ENCODE data around the gene LCP2. TPM values are rescaled to one million over a fixed set of nuclear protein-coding genes. Genes with fewer than 3 reads are reported as not detected.

Gene LCP2
- total and polyA plus RNA-seq, 2 donors (not counting 3 experiments of a cell fraction or from before 2014, with no cell fraction given): not detected

DNA sequence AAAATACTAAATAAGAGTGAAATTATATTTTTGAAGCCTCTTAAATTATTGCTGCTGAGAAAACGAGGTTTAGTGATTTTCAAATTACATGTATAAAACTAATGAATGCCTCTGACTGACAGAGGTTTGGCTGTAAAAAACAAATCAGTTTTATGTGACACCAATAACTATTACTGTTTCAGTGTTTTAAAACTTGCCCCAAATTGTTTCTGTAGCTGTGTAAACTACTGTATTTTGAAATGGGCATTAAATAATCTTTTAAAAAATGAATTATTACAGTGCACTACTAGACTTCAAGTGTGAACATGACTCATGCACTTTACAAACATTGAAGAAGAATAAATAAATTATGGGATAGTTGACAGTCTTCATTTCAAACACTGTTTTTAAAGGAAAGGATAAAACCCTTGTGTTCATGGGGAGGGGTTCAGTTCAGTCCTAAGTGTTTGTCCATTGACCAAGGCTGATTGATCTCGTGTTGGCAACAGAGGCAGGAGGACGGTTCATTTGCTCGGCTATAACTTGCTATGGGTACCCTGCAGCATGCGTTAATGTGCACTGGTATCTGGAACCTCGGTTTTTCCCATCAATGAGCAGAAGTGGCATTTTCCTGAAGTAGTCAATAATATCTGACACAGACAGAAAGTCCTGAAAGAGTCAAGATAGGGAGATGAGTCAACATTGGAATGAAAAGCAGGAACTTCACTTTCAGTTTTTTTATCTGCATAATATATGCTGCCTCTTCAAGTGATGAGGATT, 49.2 kb downstream of the LCP2 start:
- no TSS peak for BruUV-seq (replicated peaks)
- Histone ChIP-seq H3K27ac (ENCODE audit: insufficient read depth, low read depth, low read length) (no peak overlapping the region), H2AFZ (ENCODE audit: low read depth, low read length) (no peak overlapping the region), H3K79me2 (ENCODE audit: control insufficient read depth, insufficient read depth, low read length) (no peaks in the 10 kb centered on the region), H3K36me3 (ENCODE audit: control insufficient read depth in 2 of 2, extremely low read depth in 1 of 2, insufficient read depth in 2 of 2, low read length in 2 of 2) (no peaks in the 10 kb centered on the region), H3K4me3 (replicated peaks in 1 of 3; ENCODE audit: insufficient read depth in 1 of 3, low read depth in 1 of 3, low read length in 3 of 3) (no peak overlapping the region), H3K4me1 (ENCODE audit: control insufficient read depth, extremely low read depth, insufficient read depth, low read length) (no peaks in the 10 kb centered on the region), H3K9ac (replicated peaks; ENCODE audit: extremely low read depth, insufficient read depth, low read length) (no peak overlapping the region), H3K9me1 (replicated peaks; ENCODE audit: control insufficient read depth, extremely low read depth, insufficient read depth, low read length) (no peaks in the 10 kb centered on the region), H3K4me2 (ENCODE audit: insufficient read depth, low read length) (no peak overlapping the region), H4K20me1 (replicated peaks; ENCODE audit: control insufficient read depth, extremely low read depth, insufficient read depth, low read length) (no peaks in the 10 kb centered on the region), H3K9me3 (replicated peaks; ENCODE audit: control insufficient read depth, insufficient read depth, low read length) (no peaks in the 10 kb centered on the region), H3K27me3 (ENCODE audit: control insufficient read depth in 2 of 2, insufficient read depth in 2 of 2, low read length in 2 of 2) (peaks cover 6 to 31% of the 10 kb centered on the region in 2 experiments)
- POLR2A ChIA-PET: no interaction called here
- no peak for TF ChIP-seq MYC (IDR thresholded peaks at IDR 0.05; ENCODE audit: low read depth, low read length)
- no peak for TF ChIP-seq FOS (IDR thresholded peaks at IDR 0.05; ENCODE audit: borderline replicate concordance, insufficient read depth, low read length)
- TF ChIP-seq, protein P1, sequence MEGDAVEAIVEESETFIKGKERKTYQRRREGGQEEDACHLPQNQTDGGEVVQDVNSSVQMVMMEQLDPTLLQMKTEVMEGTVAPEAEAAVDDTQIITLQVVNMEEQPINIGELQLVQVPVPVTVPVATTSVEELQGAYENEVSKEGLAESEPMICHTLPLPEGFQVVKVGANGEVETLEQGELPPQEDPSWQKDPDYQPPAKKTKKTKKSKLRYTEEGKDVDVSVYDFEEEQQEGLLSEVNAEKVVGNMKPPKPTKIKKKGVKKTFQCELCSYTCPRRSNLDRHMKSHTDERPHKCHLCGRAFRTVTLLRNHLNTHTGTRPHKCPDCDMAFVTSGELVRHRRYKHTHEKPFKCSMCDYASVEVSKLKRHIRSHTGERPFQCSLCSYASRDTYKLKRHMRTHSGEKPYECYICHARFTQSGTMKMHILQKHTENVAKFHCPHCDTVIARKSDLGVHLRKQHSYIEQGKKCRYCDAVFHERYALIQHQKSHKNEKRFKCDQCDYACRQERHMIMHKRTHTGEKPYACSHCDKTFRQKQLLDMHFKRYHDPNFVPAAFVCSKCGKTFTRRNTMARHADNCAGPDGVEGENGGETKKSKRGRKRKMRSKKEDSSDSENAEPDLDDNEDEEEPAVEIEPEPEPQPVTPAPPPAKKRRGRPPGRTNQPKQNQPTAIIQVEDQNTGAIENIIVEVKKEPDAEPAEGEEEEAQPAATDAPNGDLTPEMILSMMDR (IDR thresholded peaks at IDR 0.05; ENCODE audit: extremely low read depth in 1 of 2, insufficient read depth in 1 of 2, low read depth in 1 of 2, low read length in 2 of 2): no peak
- TF ChIP-seq POLR2AphosphoS5 (IDR thresholded peaks at IDR 0.05; ENCODE audit: insufficient read depth, low read depth, low read length): no peak
- no peak for TF ChIP-seq JUN (IDR thresholded peaks at IDR 0.05; ENCODE audit: borderline replicate concordance, insufficient read depth, insufficient read length, low read depth)
- TF ChIP-seq, protein P2, sequence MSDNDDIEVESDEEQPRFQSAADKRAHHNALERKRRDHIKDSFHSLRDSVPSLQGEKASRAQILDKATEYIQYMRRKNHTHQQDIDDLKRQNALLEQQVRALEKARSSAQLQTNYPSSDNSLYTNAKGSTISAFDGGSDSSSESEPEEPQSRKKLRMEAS (IDR thresholded peaks at IDR 0.05; ENCODE audit: insufficient read depth, insufficient read length): no peak
- TF ChIP-seq POLR2A (IDR thresholded peaks at IDR 0.05; ENCODE audit: low read depth, low read length): no peak
- TF ChIP-seq EZH2 (IDR thresholded peaks at IDR 0.05; ENCODE audit: borderline replicate concordance, low read depth, low read length, severe bottlenecking): no peak
- TF ChIP-seq GATA2 (IDR thresholded peaks at IDR 0.05; ENCODE audit: insufficient read depth, insufficient read length, low read depth, low read length): no peak
- dilution Hi-C loops (cut with MboI; ENCODE audit: extremely low pct_ligation_motif_present, low sequenced_read_pairs): no loop called here
- DNase-seq (ENCODE audit: low read depth, low spot score): no peak
- no peak for FAIRE-seq
- CTCF ChIA-PET: no interaction called here
- intact Hi-C loops (cut with micrococcal nuclease): no loop called here

All from endothelial cell of umbilical vein (primary cell).